Erythroblast (primary cell): Measurements from ENCODE around the gene FAM161B.

ENCODE experiments used
- GATA1 ChIP-seq: IDR thresholded peaks from 2 replicates; pipeline ENCODE4 v1.6.1; 2011; ENCODE audit warnings: low read depth, mild to moderate bottlenecking, control low read depth, low read length, moderate library complexity
- POLR2A ChIP-seq: IDR thresholded peaks from 2 replicates; pipeline ENCODE4 v1.6.1; 2011; ENCODE audit warnings: mild to moderate bottlenecking, low read length

DNA sequence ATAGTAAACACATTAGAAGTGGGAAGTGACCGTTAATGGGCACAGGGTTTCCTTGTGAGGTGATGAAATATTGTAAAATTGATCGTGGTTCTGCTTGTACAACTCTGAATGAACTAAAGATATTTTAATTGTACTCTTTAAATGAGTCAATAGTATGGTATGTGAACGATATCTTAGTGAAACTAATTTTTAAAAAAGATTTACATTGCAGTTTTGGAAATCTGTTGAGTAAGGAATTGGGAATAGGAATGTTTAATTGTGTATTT is 61.5 kb downstream of the FAM161B start:
- TF ChIP-seq POLR2A, result no peak
- TF ChIP-seq GATA1, result no peak
